ENCODE results near the gene CLK2.

GRCh38 chr1:155277902-155278688 is 4.8 kb upstream of the CLK2 start:
- TF ChIP-seq, protein P1, sequence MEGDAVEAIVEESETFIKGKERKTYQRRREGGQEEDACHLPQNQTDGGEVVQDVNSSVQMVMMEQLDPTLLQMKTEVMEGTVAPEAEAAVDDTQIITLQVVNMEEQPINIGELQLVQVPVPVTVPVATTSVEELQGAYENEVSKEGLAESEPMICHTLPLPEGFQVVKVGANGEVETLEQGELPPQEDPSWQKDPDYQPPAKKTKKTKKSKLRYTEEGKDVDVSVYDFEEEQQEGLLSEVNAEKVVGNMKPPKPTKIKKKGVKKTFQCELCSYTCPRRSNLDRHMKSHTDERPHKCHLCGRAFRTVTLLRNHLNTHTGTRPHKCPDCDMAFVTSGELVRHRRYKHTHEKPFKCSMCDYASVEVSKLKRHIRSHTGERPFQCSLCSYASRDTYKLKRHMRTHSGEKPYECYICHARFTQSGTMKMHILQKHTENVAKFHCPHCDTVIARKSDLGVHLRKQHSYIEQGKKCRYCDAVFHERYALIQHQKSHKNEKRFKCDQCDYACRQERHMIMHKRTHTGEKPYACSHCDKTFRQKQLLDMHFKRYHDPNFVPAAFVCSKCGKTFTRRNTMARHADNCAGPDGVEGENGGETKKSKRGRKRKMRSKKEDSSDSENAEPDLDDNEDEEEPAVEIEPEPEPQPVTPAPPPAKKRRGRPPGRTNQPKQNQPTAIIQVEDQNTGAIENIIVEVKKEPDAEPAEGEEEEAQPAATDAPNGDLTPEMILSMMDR (IDR thresholded peaks at IDR 0.05 in 8 of 11, conservative IDR thresholded peaks at IDR 0.05 in 3 of 11) = peak in 5 of 11 experiments; percentile 18 to 32 (median 24)
- no peak for TF ChIP-seq POLR2AphosphoS5 (IDR thresholded peaks at IDR 0.05)
